Measurements from ENCODE around the gene SORT1.

- no peak for TF ChIP-seq CTCF (IDR thresholded peaks at IDR 0.05)
- no peak for TF ChIP-seq POLR2A (IDR thresholded peaks at IDR 0.05)
Measured at GRCh38 chr1:109350182-109350581, 47.5 kb downstream of the SORT1 start.
